Stimulated activated CD4-positive, alpha-beta T cell treated with anti-CD3 and anti-CD28 coated beads, TNF-alpha, amount 100 ng/mL, for 1 hour (primary cell): ENCODE results near the gene KLF11.
"Not testable (repeated sequence)": the region's sequence is repeated elsewhere in the genome, so short reads cannot be mapped to it uniquely, and the experiment has no call there.

Experiments used
- DNase-seq, 3 donors: peaks; one replicate each; pipeline ENCODE4 v3.0.0-alpha.2; 2020; ENCODE audit warnings: low read depth in 3 of 3, low spot score in 1 of 3

Gene KLF11

DNA sequence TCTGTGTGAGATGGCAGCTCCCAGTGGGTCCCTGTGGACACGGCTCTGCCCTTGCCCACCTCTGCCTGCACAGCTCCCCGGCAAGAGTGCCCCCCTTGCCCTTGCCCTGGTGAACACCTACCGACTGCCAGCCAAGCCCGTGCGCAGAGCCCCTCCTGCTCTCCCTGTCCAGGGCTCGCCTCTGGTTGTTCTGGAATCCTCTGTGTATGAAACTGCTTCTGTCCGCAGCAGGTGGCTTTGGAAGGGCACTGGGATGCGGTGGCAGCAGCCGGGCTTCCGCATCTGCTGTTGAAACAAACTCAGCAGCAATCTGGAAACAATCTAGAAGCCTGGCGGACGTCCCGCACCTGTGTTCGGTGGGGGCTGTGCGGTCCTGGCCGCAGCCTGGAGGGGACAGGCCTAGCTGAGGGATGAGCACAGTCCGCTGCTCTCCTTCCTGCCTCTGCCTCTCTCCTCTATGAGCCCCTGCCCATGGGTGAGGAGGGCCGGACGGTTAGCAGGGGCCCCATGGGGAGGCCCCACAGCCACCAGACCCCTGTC is 34.0 kb upstream of the KLF11 start:
- DNase-seq, result no peak

DNA sequence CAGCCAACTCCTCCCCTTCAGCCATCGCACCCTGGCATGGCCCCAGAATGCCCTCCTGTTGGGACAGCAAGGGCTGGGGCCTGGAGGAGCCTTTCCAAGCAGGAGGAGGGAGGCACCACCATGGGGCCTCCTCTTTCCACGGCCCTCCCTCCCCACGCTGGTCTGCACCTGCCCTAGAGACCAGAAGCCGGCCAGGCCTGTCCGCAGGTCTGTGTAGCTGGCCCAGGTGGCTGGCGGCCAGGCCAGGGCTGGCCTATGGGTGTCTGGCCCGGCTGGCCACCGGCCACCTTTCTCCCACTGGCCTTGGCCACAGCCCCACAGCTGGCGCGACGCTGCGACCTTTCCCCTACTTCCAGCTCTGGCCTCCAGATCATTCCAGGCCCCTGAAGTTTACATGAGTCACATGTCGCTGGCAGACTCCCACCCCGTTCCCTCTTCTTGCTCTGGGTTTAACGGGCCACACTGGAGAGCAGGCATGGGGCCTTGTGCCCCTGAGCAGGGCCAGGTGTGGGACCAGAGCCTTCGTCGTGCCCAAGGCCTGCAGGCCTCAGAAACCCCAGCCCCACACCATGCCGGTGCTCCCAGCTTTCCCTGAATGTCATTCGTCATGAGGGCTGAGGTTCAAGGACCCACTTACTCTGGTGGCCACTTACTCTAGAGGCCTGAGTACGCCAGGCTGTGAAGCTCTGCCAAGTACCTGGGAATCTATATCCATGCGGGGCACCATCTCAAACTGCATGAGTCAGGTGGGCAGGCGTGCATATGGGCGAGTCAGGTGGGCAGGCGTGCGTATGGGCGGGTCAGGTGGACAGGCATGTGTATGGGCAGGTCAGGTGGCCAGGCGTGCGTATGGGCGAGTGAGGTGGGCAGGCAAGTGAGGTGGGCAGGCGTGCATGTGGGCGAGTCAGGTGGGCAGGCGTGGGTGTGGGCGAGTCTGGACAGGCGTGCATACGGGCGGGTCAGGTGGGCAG is 33.3 kb upstream of the KLF11 start:
- no peak for DNase-seq

DNA sequence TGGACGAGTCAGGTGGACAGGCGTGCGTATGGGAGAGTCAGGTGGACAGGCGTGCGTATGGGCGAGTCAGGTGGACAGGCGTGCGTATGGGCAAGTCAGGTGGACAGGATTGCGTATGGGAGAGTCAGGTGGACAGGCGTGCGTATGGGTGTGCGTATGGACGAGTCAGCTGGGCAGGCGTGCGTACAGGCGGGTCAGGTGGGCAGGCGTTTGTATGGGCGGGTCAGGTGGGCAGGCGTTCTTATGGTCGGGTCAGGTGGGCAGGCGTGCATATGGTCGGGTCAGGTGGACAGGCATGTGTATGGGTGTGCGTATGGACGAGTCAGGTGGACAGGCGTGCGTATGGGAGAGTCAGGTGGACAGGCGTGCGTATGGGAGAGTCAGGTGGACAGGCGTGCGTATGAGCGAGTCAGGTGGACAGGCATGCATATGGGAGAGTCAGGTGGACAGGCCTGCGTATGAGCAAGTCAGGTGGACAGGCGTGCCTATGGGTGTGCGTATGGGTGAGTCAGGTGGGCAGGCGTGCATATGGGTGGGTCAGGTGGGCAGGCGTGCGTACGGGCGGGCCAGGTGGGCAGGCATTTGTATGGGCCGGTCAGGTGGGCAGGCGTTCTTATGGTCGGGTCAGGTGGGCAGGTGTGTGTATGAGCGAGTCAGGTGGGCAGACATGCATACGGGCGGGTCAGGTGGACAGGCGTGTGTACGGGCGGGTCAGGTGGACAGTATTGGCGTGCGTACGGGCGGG is 32.3 kb upstream of the KLF11 start:
- DNase-seq, result not testable (repeated sequence)

DNA sequence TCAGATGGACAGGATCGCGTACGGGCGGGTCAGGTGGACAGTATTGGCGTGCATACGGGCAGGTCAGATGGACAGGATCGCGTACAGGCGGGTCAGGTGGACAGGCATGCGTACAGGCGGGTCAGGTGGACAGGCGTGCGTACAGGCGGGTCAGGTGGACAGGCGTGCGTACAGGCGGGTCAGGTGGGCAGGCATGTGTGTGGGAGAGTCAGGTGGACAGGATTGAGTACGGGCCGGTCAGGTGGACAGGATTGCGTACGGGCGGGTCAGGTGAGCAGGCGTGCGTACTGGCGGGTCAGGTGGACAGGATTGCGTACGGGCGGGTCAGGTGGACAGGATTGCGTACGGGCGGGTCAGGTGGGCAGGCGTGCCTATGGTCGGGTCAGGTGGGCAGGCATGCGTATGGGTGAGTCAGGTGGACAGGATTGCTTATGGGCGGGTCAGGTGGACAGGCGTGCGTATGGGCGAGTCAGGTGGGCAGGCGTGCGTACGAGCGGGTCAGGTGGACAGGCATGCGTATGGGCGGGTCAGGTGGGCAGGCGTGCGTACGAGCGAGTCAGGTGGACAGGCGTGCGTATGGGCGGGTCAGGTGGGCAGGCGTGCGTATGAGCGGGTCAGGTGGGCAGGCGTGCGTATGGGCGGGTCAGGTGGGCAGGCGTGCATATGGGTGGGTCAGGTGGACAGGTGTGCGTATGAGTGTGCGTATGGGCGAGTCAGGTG is 31.6 kb upstream of the KLF11 start:
- DNase-seq, result not testable (repeated sequence)

DNA sequence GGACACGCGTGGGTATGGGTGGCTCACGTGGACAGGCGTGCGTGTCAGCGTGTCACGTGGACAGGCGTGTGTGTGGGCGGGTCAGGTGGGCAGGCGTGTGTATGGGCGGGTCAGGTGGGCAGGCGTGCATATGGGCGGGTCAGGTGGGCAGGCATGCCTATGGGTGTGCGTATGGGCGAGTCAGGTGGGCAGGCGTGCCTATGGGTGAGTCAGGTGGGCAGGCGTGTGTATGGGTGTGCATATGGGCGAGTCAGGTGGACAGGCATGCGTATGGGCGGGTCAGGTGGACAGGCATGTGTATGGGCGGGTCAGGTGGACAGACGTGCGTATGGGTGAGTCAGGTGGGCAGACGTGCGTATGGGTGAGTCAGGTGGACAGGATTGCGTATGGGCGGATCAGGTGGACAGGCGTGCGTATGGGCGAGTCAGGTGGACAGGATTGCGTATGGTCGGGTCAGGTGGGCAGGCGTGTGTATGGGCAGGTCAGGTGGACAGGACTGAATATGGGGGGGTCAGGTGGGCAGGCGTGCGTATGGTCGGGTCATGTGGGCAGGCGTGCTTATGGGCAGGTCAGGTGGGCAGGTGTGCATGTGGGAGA is 30.9 kb upstream of the KLF11 start:
- not testable (repeated sequence) for DNase-seq

DNA sequence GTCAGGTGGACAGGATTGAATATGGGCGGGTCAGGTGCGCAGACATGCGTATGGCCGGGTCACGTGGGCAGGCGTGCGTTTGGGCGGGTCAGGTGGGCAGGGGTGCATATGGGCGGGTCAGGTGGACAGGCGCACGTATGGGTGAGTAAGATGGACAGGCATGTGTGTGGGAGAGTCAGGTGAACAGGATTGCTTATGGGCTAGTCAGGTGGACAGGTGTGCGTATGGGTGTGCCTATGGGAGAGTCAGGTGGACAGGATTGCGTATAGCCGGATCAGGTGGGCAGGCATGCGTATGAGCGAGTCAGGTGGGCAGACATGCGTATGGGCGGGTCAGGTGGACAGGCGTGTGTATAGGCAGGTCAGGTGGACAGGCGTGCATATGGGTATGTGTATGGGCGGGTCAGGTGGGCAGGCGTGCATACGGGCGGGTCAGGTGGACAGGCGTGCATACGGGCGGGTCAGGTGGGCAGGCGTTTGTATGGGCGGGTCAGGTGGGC is 30.3 kb upstream of the KLF11 start:
- no peak for DNase-seq

DNA sequence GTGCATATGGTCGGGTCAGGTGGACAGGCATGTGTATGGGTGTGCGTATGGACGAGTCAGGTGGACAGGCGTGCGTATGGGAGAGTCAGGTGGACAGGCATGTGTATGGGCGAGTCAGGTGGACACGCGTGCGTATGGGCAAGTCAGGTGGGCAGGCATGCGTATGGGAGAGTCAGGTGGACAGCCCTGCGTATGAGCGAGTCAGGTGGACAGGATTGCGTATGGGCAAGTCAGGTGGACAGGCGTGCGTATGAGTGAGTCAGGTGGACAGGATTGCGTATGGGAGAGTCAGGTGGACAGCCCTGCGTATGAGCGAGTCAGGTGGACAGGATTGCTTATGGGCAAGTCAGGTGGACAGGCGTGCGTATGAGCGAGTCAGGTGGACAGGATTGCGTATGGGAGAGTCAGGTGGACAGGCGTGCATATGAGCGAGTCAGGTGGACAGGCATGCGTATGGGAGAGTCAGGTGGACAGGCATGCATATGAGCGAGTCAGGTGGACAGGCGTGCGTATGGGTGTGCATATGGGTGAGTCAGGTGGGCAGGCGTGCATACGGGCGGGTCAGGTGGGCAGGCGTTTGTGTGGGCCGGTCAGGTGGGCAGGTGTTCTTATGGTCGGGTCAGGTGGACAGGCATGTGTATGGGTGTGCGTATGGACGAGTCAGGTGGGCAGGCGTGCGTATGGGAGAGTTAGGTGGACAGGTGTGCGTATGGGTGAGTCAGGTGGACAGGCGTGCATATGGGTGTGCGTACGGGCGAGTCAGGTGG is 29.5 kb upstream of the KLF11 start:
- DNase-seq, result not testable (repeated sequence)

DNA sequence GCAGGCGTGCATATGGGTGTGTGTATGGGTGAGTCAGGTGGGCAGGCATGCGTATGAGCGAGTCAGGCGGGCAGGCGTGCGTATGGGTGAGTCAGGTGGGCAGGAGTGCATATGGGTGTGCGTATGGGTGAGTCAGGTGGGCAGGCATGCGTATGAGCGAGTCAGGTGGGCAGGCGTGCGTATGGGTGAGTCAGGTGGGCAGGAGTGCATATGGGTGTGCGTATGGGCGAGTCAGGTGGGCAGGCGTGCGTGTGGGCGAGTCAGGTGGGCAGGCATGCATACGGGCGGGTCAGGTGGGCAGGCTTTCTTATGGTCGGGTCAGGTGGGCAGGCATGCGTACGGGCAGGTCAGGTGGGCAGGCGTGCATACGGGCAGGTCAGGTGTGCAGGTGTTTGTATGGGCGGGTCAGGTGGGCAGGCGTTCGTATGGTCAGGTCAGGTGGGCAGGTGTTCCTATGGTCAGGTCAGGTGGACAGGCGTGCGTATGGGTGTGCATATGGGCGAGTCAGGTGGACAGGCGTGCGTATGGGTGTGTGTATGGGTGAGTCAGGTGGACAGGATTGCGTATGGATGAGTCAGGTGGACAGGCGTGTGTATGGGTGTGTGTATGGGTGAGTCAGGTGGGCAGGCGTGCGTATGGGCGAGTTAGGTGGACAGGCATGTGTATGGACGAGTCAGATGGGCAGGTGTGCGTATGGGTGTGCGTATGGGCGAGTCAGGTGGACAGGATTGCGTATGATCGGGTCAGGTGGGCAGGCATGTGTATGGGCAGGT is 28.7 kb upstream of the KLF11 start:
- no peak for DNase-seq

DNA sequence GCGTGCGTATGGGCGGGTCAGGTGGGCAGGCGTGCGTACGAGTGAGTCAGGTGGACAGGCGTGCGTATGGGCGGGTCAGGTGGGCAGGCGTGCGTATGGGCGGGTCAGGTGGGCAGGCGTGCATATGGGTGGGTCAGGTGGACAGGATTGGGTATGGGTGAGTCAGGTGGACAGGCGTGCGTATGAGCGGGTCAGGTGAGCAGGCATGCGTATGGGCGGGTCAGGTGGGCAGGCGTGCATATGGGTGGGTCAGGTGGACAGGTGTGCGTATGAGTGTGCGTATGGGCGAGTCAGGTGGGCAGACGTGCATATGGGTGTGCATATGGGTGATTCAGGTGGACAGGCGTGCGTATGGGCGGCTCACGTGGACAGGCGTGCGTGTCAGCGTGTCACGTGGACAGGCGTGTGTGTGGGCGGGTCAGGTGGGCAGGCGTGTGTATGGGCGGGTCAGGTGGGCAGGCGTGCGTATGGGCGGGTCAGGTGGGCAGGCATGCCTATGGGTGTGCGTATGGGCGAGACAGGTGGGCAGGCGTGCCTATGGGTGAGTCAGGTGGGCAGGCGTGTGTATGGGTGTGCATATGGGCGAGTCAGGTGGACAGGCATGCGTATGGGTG is 27.9 kb upstream of the KLF11 start:
- not testable (repeated sequence) for DNase-seq

DNA sequence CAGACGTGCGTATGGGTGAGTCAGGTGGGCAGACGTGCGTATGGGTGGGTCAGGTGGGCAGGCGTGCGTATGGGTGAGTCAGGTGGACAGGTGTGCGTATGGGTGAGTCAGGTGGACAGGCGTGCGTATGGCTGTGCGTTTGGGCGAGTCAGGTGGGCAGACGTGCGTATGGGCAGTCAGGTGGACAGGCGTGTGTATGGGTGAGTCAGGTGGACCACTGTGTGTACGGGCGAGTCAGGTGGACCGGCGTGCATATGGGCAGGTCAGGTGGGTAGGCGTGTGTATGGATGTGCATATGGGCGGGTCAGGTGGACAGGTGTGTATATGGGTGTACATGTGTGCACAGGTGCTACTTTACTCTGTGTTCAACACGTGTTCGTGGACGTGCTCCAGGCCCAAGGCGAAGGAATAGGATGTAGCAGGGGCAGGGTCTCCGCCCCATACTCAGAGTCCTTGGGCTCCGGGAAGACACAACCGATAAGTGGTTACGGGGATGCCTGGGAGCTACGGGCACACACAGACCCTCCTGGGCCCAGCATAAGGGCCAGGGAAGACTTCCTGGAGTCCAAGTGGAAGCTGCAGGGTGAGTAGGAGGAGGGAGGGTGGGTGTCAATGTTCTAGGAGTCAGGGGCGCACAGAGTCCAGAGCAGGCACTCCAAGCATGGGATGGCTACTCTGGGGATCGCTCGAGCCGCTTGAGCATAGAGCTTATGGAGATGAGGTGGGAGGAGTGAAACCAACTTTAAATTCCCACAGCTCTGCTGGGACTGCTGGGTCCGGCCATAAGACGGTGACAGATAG is 27.1 kb upstream of the KLF11 start:
- DNase-seq, result no peak

DNA sequence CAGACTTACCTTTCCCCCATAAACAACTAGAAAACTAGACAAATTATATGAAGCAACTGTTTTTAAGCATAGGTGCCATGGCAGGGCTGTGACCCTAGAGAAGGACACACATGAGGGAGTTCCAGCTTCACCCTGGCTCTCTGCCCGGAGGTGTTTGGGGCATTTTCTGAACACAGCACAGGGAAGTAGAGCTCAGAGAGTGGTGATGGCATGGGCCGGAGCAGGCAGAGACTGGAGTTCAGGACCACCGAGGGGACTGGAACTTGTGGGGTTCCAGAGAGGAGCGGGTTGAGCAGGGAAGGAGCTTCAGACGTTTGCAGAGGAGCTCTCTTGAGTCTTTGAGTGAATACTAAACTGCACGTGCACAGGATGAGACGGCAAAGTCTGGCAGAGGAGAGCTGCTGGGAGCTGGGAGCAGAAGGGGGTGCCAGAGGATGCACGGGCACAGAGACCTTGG is 26.5 kb upstream of the KLF11 start:
- no peak for DNase-seq

DNA sequence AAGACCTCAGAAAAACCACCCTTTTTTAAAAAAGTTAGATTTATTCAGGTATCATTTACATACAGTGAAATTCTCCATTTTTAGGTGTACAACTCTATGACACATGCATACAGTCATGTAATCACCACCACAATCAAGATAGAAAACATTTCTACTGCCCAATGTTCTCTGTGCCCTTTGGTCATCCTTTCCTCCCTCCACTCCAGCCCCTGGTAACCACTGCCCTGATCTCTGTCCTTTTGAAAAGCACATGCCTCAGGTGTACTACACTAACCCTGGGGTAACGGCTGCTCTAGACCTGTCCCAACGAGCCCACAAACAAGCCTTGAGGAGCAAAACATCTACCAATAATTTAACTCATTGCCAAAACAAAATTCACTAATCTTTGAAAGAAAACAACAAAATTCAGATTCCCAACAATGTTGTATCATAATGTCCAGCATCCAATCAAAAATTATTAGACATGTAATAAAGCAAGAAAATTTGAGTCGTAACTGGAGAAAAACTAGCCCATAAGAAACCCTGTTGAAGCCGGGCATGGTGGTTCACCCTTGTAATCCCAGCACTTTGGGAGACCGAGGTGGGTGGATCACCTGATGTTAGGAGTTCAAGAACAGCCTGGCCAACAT is 25.9 kb upstream of the KLF11 start:
- no peak for DNase-seq

DNA sequence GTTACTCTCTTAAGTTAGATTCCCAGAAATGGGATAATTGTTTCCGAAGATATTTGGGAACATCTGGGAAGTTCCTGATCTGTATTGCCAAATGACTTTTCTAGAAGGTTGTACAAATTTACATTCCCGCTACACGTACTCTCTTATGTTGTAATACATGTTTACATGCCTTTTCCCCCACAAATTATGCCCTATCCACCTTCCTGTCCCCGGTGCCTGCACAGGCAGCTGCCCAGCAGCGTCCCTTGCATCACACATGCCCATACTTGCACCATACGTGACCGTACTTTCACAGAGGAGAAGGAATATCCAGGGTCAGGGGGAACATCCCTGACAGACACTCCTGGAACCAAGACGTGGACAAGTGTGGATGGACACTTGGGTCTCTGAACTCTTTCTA is 24.2 kb upstream of the KLF11 start:
- DNase-seq, result no peak

DNA sequence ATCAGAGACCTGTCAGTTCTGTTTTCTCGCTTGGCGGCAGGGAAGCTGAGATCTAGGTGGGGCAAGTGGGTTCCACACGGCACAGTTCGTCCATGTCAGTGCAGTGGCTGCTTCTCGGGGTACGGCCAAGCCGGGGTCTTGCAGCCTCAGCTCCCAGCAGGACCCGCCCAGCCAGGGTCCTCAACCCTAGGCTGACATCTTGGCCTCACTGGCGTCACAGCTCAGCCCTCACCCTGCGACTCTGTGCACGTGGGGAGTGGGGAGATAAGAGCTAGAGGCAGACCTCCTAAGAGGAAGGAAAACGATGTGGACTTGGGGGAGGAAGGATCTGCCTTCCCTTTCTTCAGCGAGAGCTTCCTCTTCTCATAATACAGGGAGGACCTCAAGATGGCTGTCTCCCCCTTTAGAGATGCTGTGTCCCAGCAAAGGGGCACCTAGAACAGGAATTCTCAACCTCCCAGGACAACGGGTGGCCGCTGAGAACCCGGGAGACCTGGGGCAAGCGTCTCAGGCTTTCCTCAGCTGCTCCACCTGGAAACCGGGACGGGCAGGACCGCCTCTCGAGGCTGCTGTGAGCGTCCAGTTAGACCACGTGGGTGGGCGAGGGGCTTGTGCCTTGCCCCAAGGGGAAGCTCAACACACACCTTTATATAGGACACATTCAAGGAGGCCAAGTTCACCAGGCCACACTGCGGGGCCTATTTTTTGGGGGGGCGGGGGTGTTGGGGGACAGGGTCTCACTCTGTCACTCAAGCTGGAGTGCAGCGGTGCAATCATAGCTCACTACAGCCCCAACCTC is 23.5 kb upstream of the KLF11 start:
- no peak for DNase-seq

DNA sequence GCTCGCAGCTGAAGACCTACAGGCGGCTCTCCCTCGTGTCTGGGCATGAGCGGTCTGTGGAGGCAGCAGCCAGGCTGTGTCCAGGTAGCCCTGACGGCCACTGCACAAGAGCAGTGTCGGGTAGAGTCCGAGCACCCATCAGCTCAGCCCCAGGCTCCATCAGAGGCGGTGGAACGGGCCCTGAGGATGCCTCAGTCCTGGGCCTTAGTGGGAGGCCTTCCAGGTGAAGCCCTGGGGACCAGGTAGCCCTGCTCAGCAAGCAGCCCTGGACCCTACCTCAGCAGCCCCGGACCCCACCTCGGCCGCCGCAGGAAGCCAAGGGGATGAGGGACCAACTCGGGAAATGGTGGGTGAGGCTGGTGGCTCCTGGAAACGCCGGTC is 21.3 kb upstream of the KLF11 start:
- DNase-seq, result no peak

DNA sequence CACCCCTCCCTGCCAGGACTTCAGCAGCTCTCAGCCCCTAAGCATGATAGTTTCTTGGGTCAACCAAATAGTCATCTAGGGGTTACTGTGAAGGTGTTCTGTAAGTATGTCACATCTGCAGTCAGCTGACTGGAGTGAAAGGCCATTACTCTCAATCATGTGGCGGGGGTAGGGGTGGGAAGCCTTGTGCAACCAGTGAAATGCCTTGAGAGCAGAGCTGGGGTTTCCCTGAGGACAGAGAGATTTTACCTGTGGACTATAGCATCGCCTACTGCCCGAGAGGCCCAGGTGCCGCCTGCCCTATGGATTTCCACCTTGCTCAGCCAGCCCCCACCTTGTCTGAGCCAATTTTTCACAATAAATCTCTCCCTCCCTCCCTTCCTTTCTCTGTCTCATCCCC is 20.9 kb upstream of the KLF11 start:
- no peak for DNase-seq
